Activated naive CD4-positive, alpha-beta T cell (primary cell): ENCODE results near the gene ADIPOQ.
"Not testable (repeated sequence)": the region's sequence is repeated elsewhere in the genome, so short reads cannot be mapped to it uniquely, and the experiment has no call there.

Experiments used
- DNase-seq, 4 experiments: peaks; one replicate each; lab custom pipeline; 2025; lab: John Stamatoyannopoulos, UW

ADIPOQ gene

DNA sequence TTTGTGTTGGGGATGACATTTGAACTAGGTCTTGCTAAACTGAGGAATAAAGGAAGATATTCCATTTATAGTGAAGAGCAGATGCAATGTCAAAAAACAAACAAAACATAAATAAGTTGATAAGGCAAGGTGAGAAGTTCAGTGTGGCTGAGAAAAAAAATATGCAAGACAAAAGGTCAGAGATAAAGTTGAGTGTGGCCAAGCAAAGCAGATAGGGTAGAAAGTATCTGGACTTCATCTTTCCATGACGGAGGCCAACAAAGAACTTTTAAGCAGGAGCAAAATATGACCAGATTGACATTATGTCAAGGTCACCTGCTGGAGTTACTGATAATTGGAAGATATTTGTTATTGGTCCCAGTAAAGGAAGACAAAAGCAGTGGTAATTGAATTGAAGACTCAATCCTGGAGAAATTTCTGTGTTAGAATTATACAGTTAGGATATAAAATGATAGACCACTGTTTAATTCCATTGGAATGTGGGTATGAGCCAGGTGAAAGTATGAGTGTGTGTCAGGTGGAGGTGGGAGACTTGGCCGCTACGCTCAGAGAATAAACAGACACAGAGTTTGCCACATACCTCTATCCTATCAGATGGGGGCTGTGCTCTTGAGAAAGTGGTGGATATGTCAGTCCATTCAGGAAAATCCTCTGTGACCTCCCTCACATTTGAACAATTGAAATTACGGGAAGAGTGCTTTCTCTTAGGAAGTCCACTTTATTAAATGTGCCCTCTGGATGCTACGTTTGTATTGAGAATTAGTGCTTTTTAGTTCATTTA, 28.1 kb downstream of the ADIPOQ start:
- DNase-seq, result no peak

DNA sequence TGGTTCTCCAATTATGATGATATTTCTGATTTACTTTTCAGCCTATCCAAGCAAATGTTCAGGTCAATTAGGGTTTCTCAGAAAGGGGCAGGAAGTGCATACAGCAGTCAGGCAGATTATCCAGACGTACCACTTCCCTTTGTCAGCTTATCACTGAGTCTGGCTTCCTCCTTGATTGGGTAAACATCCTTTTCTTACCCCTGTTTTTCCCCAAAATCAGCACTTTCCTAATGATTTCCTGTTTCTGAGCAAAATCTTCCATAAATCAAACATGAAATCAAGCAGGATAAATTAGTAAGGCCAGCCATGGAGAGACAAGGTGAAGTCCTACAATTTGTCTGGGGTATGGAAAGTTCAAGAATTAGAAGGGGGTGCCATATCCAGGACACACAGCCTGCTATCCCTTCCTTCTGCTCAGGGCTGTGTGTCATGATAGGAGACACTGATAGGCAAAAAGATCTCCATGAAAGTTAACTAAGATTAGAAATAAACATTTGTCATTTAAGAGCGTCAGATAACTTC, 29.0 kb downstream of the ADIPOQ start:
- no peak for DNase-seq

DNA sequence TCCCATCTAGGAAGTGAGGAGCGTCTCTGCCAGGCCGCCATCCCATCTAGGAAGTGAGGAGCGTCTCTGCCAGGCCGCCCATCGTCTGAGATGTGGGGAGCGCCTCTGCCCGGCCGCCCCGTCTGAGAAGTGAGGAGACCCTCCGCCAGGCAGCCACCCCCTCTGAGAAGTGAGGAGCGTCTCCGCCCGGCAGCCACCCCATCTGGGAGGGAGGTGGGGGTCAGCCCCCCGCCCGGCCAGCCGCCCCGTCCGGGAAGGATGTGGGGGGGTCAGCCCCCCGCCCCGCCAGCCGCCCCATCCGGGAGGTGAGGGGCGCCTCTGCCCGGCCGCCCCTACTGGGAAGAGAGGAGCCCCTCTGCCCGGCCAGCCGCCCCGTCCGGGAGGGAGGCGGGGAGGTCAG, 31.3 kb downstream of the ADIPOQ start:
- not testable (repeated sequence) for DNase-seq

DNA sequence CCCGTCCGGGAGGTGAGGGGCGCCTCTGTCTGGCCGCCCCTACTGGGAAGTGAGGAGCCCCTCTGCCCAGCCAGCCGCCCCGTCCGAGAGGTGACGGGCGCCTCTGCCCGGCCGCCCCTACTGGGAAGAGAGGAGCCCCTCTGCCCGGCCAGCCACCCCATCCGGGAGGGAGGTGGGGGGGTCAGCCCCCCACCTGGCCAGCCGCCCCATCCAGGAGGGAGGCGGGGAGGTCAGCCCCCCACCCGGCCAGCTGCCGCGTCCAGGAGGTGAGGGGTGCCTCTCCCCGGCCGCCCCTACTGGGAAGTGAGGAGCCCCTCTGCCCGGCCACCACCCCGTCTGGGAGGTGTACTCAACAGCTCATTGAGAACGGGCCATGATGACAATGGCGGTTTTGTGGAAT, 31.7 kb downstream of the ADIPOQ start:
- DNase-seq, result not testable (repeated sequence)

DNA sequence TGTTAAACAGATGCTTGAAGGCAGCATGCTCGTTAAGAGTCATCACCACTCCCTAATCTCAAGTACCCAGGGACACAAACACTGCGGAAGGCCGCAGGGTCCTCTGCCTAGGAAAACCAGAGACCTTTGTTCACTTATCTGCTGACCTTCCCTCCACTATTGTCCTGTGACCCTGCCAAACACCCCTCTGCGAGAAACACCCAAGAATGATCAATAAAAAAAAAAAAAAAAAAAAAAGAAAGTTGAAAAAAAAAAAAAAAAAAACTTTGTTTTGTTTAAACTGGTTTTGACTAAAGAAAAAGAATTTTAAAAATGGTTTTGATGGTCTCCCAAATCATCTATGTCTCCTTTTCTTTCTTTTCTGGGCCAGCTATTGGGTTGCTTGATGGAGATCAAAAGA, 32.3 kb downstream of the ADIPOQ start:
- not testable (repeated sequence) for DNase-seq

DNA sequence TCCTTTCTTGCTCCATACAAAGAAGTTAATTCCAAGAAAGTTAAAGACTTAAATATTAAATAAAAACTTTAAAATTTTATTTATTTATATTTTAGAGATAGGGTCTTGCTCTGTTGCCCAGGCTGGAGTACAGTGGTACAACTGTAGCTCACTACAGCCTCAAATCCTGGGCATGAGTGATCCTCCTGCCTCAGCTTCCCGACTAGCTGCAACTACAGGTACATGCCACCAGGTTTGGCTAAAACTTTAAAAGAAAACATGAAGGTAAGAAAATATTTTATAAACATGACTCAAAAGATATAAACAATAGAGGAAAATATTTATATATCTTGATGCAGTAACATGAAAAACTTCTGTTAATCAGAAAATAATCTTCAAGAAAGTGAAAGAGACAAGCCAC, 33.2 kb downstream of the ADIPOQ start:
- no peak for DNase-seq

DNA sequence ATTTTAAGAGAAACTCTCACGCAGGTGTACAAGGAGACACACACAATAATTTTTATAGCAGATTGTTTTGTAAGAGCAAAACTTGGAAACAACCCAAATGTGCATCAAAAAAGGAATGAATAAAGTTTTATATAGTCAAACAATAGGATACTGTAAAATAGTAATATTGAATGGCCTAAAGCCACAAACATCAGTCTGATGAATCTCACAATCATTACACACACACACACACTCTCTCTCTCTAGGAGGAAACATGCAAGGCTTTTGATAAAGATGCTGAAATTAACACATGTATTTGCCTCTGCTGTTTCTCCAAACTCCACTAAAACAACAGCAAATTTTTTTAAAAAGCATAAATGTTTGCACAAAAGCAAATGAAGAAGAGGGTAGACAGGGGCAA, 37.3 kb downstream of the ADIPOQ start:
- DNase-seq, result no peak

DNA sequence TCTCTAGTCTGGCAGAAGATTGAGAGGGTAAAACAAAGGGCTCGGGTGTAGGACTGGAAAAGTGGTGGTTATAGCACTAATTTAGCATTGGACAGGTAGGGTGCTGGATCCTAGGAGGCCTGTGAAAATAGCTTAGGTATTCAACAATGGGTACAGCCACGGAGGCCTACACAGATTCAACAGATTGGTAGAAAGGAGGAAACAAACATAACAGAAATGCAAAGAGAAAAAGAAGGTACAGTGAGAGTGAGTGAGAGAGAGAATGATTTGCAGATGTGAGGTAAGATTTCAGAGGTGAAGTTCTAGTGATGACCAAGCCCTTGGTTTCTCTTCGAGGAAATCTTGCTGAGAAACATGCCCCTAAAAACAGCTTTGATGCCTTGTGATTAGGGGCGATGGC, 37.9 kb downstream of the ADIPOQ start:
- DNase-seq, result no peak

DNA sequence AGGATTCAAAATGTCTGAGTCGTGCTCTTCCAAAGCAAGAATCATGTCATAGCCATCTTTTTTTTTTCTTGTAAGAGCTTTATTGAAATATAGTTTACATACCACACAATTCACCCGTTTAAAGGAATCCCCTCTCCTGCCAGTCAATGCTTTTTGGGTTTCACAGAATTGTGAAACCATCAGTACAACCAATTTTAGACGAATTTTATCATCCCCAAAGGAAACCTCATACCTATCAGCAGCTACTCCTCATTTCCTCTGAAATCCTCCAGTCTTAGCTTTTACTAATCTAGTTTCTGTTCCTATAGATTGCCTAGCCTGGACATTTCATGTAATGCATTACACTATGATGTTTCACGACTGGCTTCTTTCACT, 39.6 kb downstream of the ADIPOQ start:
- no peak for DNase-seq

DNA sequence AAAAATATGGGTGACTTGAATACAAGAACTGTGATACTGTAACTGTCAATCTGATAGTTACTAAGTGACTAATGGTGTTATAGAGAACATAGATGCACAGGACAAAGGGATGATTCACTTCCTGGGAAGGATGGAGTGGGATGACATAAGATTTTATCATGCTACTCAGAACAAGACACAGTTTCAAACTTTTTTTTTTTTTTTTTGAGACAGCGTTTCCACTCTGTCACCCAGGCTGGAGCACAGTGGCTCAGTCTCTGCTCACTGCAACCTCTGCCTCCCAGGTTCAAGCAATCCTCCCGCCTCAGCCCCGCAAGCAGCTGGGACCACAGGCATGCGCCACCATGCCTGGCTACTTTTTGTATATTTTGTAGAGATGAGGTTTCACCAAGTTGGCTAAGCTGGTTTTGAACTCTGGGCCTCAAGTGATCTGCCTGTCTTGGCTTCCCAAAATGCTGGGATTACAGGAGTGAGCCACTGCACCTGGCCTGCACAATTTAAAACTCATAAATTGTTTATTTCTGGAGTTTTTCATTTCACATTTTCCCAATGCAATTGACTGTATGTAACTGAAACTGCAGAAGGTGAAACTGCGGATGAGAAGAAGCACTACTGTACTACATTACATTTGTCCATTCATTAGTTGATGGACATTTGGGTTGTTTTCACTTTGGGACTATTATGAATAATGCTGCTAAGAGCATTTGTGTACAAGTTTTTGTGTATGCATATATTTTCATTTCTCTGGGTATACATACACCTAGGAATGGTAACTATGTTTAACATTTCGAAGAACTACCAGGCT, 40.6 kb downstream of the ADIPOQ start:
- no peak for DNase-seq

DNA sequence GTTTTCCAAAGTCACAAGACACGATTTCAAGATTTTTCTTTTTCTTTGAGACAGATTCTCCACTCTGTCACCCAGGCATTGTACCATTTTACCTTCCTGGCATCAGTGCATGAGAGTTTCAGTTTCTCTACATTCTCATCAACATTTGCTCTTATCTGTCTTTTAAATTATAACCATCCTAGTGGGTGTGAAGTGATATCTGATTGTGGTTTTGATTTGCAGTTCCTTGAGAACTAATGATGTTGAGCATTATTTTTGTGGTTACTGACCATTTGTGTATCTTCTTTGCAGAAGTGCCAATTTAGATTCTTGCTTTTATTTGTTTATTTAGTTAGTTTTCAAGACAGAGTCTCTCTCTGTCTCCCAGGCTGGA, 41.2 kb downstream of the ADIPOQ start:
- no peak for DNase-seq

DNA sequence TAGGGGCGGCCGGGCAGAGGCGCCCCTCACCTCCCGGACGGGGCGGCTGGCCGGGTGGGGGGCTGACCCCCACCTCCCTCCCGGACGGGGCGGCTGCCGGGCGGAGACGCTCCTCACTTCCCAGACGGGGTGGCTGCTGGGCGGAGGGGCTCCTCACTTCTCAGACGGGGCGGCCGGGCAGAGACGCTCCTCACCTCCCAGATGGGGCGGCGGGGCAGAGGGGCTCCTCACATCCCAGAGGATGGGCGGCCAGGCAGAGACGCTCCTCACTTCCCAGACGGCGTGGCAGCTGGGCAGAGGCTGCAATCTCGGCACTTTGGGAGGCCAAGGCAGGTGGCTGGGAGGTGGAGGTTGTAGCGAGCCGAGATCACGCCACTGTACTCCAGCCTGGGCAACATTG, 42.4 kb downstream of the ADIPOQ start:
- DNase-seq, result not testable (repeated sequence)

DNA sequence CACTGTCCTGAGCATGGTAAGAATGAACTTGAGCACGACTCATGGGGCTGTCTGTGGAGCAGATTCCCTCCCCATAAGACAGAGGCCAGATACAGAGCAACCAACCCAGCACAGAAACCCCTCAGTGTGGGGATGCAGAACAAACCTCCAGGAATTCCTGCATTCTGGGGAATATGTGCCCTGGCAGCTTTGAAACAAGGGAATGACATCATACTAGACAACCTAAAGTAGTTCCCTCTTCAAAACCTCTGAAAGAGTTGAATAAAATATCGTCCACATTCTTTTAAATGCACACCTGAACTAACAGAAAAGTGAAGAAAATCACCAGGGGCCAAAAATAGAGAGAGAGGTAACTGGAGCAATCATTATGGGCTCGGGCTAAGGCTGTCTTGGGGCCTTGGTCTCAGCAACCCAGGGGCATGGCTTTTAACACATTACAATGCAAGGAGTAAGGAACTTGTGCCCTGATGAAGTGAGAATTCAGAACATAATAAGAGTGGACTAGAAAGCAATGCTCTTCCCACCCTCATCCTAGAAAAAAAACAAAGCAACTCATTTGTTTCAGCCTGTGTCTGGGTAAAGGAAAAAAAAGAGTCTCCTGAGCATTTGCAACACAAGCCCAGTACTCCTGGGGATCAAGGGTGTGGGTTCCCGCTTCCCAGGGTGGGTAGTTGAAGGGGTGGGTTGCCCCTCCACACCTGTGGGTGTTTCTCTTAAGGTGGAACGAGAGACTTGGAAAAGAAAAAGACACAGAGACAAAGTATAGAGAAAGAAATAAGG, 43.9 kb downstream of the ADIPOQ start:
- DNase-seq, result no peak

DNA sequence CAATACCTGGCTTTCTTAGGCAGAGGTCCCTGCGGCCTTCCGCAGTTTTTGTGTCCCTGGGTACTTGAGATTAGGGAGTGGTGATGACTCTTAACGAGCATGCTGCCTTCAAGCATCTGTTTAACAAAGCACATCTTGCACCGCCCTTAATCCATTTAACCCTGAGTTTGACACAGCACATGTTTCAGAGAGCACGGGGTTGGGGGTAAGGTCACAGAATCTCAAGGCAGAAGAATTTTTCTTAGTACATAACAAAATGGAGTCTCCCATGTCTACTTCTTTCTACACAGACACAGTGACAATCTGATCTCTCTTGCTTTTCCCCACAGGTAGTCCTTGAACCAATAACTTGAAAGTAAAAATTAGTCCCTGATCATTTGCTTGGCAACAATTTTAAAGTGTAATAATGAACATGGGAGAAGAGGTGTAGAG, 45.0 kb downstream of the ADIPOQ start:
- DNase-seq, result not testable (repeated sequence)

DNA sequence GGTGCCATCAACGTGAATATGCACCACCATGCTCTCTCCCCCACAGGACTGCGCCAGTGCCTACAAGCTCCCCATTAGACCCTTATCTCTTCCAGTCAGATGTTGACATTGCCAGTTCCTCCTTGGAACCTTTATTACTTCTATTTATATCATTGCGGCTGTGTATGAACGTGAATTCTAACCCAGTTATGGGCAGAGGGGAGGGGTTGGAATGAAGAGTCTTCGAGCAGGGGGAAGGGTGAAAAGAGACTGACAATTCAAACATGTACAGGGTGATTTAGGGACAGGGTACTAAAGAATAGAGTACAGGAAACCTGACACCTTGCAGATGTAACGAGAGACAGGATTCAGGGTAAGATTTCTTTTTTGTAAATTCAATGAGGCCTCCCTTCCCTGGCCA, 46.1 kb downstream of the ADIPOQ start:
- no peak for DNase-seq

DNA sequence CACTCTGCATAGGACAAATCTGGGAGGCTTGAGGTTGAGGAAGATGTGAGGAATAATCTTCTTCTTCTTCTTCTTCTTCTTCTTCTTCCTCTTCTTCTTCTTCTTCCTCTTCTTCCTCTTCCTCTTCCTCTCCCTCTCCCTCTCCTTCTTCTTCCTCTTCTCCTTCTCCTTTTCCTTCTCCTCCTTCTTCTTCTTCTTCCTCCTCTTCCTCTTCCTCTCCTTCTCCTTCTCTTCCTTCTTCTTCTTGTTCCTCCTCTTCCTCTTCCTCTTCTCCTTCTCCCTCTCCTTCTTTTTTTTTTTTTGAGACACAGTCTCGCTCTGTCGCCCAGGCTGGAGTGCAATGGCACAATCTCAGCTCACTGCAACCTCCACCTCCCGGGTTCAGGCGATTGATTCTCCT, 47.2 kb downstream of the ADIPOQ start:
- DNase-seq, result not testable (repeated sequence)

DNA sequence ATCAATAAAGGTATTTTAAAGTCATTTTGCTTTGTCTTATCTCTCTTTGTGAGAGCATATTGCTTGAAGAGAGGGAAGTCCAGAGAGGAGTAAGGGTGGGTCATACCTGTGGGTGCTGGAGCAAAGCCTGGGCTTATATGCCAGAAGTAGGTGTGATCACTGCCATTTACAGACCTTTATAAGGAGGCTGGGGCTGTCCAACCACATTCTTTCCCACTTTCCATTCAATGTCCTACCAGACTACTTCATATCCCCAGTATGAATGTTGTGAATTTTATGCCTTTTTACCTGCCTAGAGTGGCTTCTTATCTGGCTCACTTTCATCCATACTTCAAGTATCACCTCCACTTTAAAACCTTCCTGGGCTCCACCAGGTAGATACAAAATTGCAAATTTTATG, 48.4 kb downstream of the ADIPOQ start:
- no peak for DNase-seq

DNA sequence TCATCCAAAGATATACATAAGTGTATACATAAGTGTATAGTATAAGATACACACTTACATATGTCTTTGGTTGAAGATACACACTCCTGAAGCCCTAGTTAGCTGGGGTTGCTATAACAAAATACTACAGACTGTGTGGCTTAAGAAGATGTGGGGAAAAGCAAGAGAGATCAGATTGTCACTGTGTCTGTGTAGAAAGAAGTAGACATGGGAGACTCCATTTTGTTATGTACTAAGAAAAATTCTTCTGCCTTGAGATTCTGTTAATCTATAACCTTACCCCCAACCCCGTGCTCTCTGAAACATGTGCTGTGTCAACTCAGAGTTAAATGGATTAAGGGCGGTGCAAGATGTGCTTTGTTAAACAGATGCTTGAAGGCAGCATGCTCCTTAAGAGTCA, 50.6 kb downstream of the ADIPOQ start:
- DNase-seq, result not testable (repeated sequence)

DNA sequence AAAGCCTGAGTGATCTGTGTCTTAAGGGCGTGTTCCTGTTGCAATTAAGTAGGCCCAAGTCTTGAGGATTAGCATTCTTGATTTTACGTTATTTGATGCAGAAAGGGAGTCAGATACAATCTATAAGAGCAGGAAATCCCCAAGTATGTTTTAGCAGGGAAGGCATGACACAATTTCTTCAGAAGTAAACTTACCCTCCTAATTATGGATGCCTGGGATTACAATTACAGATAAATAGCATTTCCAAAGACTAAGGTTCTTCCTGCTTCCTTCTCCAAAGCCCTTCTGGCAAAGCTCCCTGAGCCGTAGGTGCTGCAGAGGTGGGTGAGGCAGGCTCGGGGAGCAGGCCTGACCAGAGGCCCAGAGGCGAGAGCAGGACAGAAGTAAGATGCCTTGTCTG, 52.9 kb downstream of the ADIPOQ start:
- DNase-seq, result no peak

DNA sequence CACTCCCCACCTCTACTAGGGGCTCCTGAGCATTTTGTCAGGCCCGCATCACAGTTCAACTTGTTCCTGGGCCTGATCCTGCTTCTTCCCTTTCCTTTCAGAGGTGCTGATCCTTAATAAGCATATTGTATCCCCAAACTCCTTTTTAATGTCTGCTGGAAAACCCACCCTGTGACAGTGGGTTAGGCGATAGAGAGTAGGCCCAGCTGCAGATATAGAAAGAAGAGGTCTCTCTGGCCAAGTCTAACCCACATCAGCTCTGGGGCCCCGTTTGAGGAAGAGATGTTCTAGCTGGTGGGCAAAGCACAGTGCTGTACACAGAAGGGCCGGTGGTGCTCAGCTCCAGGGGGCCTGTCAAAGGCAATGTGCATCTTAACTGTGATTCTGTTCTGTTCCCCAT, 53.5 kb downstream of the ADIPOQ start:
- no peak for DNase-seq

DNA sequence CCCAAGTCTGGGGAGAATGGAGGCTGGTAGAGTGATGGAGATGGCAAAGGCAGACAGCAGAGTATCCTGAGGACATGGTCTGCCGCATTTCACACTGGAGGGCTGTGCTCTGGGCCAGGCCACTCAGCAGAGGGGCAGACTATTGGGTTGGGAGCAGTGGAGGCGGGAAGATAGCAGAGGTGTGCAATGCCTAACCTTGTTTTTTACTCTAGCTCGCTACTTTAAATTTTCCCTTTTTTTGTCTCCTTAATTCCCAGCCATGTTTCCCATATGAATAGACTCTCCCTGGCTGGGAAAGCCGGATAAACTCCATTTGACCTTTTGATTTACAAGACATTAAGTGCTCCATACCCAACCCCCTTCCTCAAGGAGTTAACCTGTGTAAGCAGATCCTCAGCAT, 54.4 kb downstream of the ADIPOQ start:
- DNase-seq, result no peak

DNA sequence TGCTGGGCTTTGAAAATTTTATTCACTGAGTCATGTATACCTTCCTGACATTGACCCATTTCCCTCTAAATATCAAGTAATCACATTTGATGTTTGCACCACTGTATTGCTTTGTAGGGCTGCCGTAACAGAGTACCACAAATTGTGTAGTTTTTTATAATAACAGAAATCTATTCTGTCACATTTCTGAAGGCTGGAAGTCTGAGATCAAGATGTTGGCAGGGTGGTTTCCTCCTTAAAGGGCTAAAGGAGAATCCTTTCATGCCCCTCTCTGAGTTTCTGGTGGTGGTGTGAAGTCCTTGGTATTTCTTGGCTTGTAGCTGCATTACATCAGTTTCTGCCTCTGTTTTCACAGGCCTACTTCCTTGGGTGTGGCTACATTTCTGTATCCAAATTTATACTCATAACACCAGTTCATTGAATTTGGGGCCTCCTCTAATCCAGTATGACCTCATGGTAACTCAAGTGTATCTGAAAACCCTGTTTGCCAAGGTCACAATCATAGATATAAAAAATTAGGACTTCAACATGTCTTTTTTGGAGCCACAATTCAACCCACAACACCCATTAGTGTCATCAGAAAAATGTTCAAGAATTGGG, 58.7 kb downstream of the ADIPOQ start:
- DNase-seq, result no peak
